LNCaP clone FGC (cell line): Measurements from ENCODE around the gene GRIK3.

ENCODE experiments used
- DNase-seq: peaks from one replicate; pipeline ENCODE4 v3.0.0-alpha.2; 2011; ENCODE audit warnings: low read depth
- H3K4me3 ChIP-seq: 2 replicates; pipeline ENCODE4 v1.5.1; 2011; ENCODE audit warnings: mild to moderate bottlenecking, low read depth, low read length, control low read depth
- CTCF ChIP-seq: IDR thresholded peaks from 2 replicates; pipeline ENCODE4 v1.5.1; 2012; ENCODE audit warnings: mild to moderate bottlenecking; ENCODE audit not compliant: control insufficient read depth, insufficient read depth; ENCODE audit errors: extremely low read depth

The GRIK3 gene

GRCh38 chr1:36792292-36792691 lies 242.0 kb downstream of the GRIK3 start:
- DNase-seq = no peak
- no peak overlapping the region for H3K4me3 ChIP-seq
- TF ChIP-seq CTCF = no peak

DNA sequence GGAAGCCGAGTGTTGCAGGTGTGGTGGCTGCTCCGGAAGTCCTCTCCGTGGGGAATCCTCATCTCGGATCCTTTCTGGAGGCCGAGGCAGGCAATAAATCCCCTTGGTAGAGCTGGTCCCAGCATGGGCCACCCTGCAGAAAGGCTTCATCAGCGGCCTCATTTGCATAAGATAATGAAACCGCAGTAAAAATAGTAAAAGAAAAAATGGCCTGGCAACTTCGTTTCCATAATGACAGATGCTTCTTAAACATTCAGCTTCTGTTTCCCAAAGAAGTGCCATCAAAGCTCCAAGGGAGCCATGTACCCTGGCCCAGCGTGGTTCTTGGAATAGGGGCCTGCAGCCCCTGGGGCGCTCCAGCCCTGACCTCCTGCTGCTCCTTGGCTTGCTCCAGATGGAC lies 244.1 kb downstream of the GRIK3 start:
- TF ChIP-seq CTCF = no peak
- no peak for DNase-seq
- no peak overlapping the region for H3K4me3 ChIP-seq

GRCh38 chr1:36789535-36789934 lies 244.8 kb downstream of the GRIK3 start:
- no peak overlapping the region for H3K4me3 ChIP-seq
- no peak for DNase-seq
- no peak for TF ChIP-seq CTCF

- TF ChIP-seq CTCF = no peak
Measured at GRCh38 chr1:36787312-36787913, 246.9 kb downstream of the GRIK3 start.

GRCh38 chr1:36786425-36786824 lies 247.9 kb downstream of the GRIK3 start:
- no peak for TF ChIP-seq CTCF
- no peak for DNase-seq
- H3K4me3 ChIP-seq = no peak overlapping the region

More at GRCh38 chr1:36787312-36787913, 246.9 kb downstream of the GRIK3 start:
- DNase-seq = peak; percentile 23
- no peak overlapping the region for H3K4me3 ChIP-seq

DNA sequence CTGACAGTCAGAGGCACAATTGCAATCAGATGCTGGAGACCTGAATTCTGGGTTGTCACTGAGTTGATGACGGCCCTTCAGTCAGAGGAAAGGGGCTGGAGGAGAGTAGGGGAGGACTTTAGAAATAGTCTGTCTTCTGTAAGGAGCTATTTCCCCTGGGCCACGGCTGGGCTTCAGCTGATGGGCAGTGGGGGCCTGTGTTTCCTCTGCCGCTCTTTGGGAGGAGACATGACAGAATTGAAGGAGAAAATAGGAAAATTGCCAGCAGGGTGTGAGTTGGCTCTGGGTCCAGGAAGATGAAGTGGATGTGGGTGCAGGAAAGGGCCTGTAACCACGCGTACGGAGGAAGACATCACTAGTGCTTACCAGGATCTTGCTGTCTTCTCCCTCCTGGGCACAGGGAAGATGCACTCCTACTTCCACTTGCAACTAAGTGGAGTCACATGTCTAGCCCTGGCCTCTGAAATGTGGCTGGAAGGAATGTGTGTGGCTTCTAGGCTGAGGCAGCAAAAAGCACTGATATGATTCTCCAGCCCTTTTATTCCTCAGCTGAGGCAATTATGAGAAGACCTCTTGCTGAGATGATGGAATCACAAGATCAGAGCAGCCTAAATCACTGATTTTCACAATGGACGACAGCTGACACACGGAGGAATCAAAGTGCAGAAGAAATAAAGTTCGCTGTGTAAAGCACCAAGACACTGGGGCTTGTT lies 250.0 kb downstream of the GRIK3 start:
- no peak for TF ChIP-seq CTCF
- H3K4me3 ChIP-seq = no peak overlapping the region
- no peak for DNase-seq

- no peak for TF ChIP-seq CTCF
- no peak for DNase-seq
Measured at GRCh38 chr1:36783475-36783874, 250.8 kb downstream of the GRIK3 start.

More at GRCh38 chr1:36783475-36783874, 250.8 kb downstream of the GRIK3 start:
- H3K4me3 ChIP-seq = no peak overlapping the region
